WTC11 (cell line): Measurements from ENCODE around the gene MORC2. TPM values are rescaled to one million over a fixed set of nuclear protein-coding genes. Genes with fewer than 3 reads are reported as not detected.

ENCODE experiments used
- ATAC-seq: fragments of 200-7000 bp; cut with Tn5 transposase; 2 replicates; pipeline ENCODE4 v1.10.0; 2021; ENCODE audit warnings: mild to moderate bottlenecking, moderate library complexity
- CTCF ChIA-PET: fragments of 300-600 bp; sonication (Branson Sonifier 250); formaldehyde crosslinking; loops from one replicate; lab custom pipeline; 2021; ENCODE audit warnings: antibody characterized with exemption; lab: Charles Lee
- POLR2A ChIA-PET: fragments of 350-600 bp; sonication (Branson Sonifier 250); formaldehyde crosslinking; loops from one replicate; lab custom pipeline; 2021; ENCODE audit warnings: antibody characterized with exemption; lab: Charles Lee
- DNase-seq: peaks from one replicate; pipeline ENCODE4 v3.0.0; 2021; ENCODE audit warnings: low spot score
- H3K27ac Mint-ChIP-seq: 2 replicates; pipeline ENCODE4 v1.8.0; 2021; ENCODE audit warnings: mixed read lengths
- H3K27me3 Mint-ChIP-seq: 2 replicates; pipeline ENCODE4 v1.8.0; 2021; ENCODE audit warnings: low read depth, mild to moderate bottlenecking, moderate library complexity, mixed read lengths
- H3K36me3 Mint-ChIP-seq: 2 replicates; pipeline ENCODE4 v1.8.0; 2021; ENCODE audit warnings: mixed read lengths
- H3K4me1 Mint-ChIP-seq: 2 replicates; pipeline ENCODE4 v1.8.0; 2022; ENCODE audit warnings: mixed read lengths
- H3K4me3 Mint-ChIP-seq: 2 replicates; pipeline ENCODE4 v1.8.0; 2021; ENCODE audit warnings: mild to moderate bottlenecking, moderate library complexity, mixed read lengths
- H3K9me3 Mint-ChIP-seq: 2 replicates; pipeline ENCODE4 v1.8.0; 2021; ENCODE audit warnings: mixed read lengths
- ATF1 ChIP-seq: sonication (generic); formaldehyde crosslinking; IDR thresholded peaks from 2 replicates; pipeline ENCODE4 v1.8.1; 2023; ENCODE audit warnings: mild to moderate bottlenecking, moderate library complexity, missing genetic modification reagents
- ATF3 ChIP-seq: sonication (generic); formaldehyde crosslinking; conservative IDR thresholded peaks from 2 replicates; pipeline ENCODE4 v1.8.1; 2022; ENCODE audit warnings: mild to moderate bottlenecking, missing genetic modification reagents
- ELF4 ChIP-seq: sonication (generic); formaldehyde crosslinking; IDR thresholded peaks from 2 replicates; pipeline ENCODE4 v1.8.1; 2022; ENCODE audit warnings: low read depth, mild to moderate bottlenecking, moderate library complexity, missing genetic modification reagents
- ETV6 ChIP-seq: sonication (generic); formaldehyde crosslinking; IDR thresholded peaks from 2 replicates; pipeline ENCODE4 v1.8.1; 2022; ENCODE audit warnings: mild to moderate bottlenecking, missing genetic modification reagents
- FOXJ3 ChIP-seq: sonication (generic); formaldehyde crosslinking; IDR thresholded peaks from 2 replicates; pipeline ENCODE4 v1.9.0; 2021; ENCODE audit warnings: missing genetic modification reagents, mild to moderate bottlenecking, borderline replicate concordance
- HMGA2 ChIP-seq: fragments of 250-450 bp; sonication (Bioruptor Pico); IDR thresholded peaks from 2 replicates; pipeline ENCODE4 v1.4.0; 2021; ENCODE audit warnings: mild to moderate bottlenecking, moderate library complexity
- JAZF1 ChIP-seq: fragments of 250-450 bp; sonication (Bioruptor Pico); IDR thresholded peaks from 2 replicates; pipeline ENCODE4 v1.9.0; 2021; ENCODE audit warnings: moderate library complexity, mild to moderate bottlenecking, inconsistent platforms
- NFYB ChIP-seq: sonication (generic); formaldehyde crosslinking; conservative IDR thresholded peaks from 2 replicates; pipeline ENCODE4 v1.8.0; 2022; ENCODE audit warnings: low read depth, missing genetic modification reagents
- NR1H2 ChIP-seq: sonication (generic); formaldehyde crosslinking; IDR thresholded peaks from 2 replicates; pipeline ENCODE4 v1.9.0; 2021; ENCODE audit warnings: mild to moderate bottlenecking, moderate library complexity, missing genetic modification reagents
- NR2C2 ChIP-seq: sonication (generic); formaldehyde crosslinking; IDR thresholded peaks from 2 replicates; pipeline ENCODE4 v1.8.0; 2022; ENCODE audit warnings: mild to moderate bottlenecking, missing genetic modification reagents
- RELA ChIP-seq: sonication (generic); formaldehyde crosslinking; IDR thresholded peaks from 2 replicates; pipeline ENCODE4 v1.8.1; 2022; ENCODE audit warnings: missing genetic modification reagents, mild to moderate bottlenecking, borderline replicate concordance
- SMAD4 ChIP-seq: sonication (generic); formaldehyde crosslinking; IDR thresholded peaks from 2 replicates; pipeline ENCODE4 v1.8.0; 2022; ENCODE audit warnings: mild to moderate bottlenecking, missing genetic modification reagents
- USF1 ChIP-seq: sonication (generic); formaldehyde crosslinking; IDR thresholded peaks from 2 replicates; pipeline ENCODE4 v1.8.0; 2022; ENCODE audit warnings: mild to moderate bottlenecking, missing genetic modification reagents
- ZNF317 ChIP-seq: sonication (generic); formaldehyde crosslinking; IDR thresholded peaks from 2 replicates; pipeline ENCODE4 v1.8.1; 2023; ENCODE audit warnings: low read depth, mild to moderate bottlenecking, moderate library complexity, missing genetic modification reagents, borderline replicate concordance
- ZNF671 ChIP-seq: fragments of 250-450 bp; sonication (Bioruptor Pico); IDR thresholded peaks from 2 replicates; pipeline ENCODE4 v1.8.0; 2021; ENCODE audit warnings: mild to moderate bottlenecking
- total RNA-seq: library from RNA; stranded (reverse); gene quantifications from 3 replicates; pipeline ENCODE4 v1.2.3, GENCODE V29; 2021
- TF ChIP-seq, protein P1 (sequence below): fragments of 200-600 bp; IDR thresholded peaks from 2 replicates; pipeline ENCODE4 v1.8.0; 2022; ENCODE audit warnings: antibody characterized with exemption
- TF ChIP-seq, protein P2 (sequence below): sonication (generic); formaldehyde crosslinking; IDR thresholded peaks from 2 replicates; pipeline ENCODE4 v1.8.1; 2022; ENCODE audit warnings: mild to moderate bottlenecking, missing genetic modification reagents, moderate library complexity, borderline replicate concordance
- TF ChIP-seq, protein P3 (sequence below): sonication (generic); formaldehyde crosslinking; IDR thresholded peaks from 2 replicates; pipeline ENCODE4 v1.8.1; 2023; ENCODE audit warnings: mild to moderate bottlenecking, missing genetic modification reagents, moderate library complexity
- TF ChIP-seq, protein P4 (sequence below): sonication (generic); formaldehyde crosslinking; IDR thresholded peaks from 2 replicates; pipeline ENCODE4 v1.8.0; 2022; ENCODE audit warnings: mild to moderate bottlenecking, missing genetic modification reagents
- TF ChIP-seq, protein P5 (sequence below): sonication (generic); formaldehyde crosslinking; IDR thresholded peaks from 2 replicates; pipeline ENCODE4 v1.8.1; 2023; ENCODE audit warnings: mild to moderate bottlenecking, missing genetic modification reagents
- TF ChIP-seq, protein P6 (sequence below): fragments of 250-450 bp; sonication (Bioruptor Pico); IDR thresholded peaks from 2 replicates; pipeline ENCODE4 v1.8.0; 2021; ENCODE audit warnings: mild to moderate bottlenecking
- TF ChIP-seq, protein P7 (sequence below): sonication (generic); formaldehyde crosslinking; IDR thresholded peaks from 2 replicates; pipeline ENCODE4 v1.8.1; 2023; ENCODE audit warnings: mild to moderate bottlenecking, missing genetic modification reagents

The MORC2 gene
- total RNA-seq, 1 experiment from 2014 or later = 62.3 TPM

GRCh38 chr22:30877662-30878515 is 90.7 kb downstream of the MORC2 start:
- DNase-seq (no peak), ATAC-seq (no peak)
- H3K4me1 Mint-ChIP-seq = no peaks in the 10 kb centered on the region
- no peaks in the 10 kb centered on the region for H3K27me3 Mint-ChIP-seq
- CTCF ChIA-PET = no interaction called here
- H3K27ac Mint-ChIP-seq = no peak overlapping the region
- H3K36me3 Mint-ChIP-seq = no peaks in the 10 kb centered on the region
- TF ChIP-seq ELF4 = no peak
- TF ChIP-seq, protein P1, sequence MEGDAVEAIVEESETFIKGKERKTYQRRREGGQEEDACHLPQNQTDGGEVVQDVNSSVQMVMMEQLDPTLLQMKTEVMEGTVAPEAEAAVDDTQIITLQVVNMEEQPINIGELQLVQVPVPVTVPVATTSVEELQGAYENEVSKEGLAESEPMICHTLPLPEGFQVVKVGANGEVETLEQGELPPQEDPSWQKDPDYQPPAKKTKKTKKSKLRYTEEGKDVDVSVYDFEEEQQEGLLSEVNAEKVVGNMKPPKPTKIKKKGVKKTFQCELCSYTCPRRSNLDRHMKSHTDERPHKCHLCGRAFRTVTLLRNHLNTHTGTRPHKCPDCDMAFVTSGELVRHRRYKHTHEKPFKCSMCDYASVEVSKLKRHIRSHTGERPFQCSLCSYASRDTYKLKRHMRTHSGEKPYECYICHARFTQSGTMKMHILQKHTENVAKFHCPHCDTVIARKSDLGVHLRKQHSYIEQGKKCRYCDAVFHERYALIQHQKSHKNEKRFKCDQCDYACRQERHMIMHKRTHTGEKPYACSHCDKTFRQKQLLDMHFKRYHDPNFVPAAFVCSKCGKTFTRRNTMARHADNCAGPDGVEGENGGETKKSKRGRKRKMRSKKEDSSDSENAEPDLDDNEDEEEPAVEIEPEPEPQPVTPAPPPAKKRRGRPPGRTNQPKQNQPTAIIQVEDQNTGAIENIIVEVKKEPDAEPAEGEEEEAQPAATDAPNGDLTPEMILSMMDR = no peak
- TF ChIP-seq, protein P2, sequence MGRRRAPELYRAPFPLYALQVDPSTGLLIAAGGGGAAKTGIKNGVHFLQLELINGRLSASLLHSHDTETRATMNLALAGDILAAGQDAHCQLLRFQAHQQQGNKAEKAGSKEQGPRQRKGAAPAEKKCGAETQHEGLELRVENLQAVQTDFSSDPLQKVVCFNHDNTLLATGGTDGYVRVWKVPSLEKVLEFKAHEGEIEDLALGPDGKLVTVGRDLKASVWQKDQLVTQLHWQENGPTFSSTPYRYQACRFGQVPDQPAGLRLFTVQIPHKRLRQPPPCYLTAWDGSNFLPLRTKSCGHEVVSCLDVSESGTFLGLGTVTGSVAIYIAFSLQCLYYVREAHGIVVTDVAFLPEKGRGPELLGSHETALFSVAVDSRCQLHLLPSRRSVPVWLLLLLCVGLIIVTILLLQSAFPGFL (CRISPR knock-in tag) = no peak
- TF ChIP-seq NR1H2 (CRISPR knock-in tag) = no peak
- TF ChIP-seq NFYB (CRISPR knock-in tag) = no peak
- TF ChIP-seq FOXJ3 (CRISPR knock-in tag) = no peak
- TF ChIP-seq ZNF317 (CRISPR knock-in tag) = no peak
- TF ChIP-seq, protein P3, sequence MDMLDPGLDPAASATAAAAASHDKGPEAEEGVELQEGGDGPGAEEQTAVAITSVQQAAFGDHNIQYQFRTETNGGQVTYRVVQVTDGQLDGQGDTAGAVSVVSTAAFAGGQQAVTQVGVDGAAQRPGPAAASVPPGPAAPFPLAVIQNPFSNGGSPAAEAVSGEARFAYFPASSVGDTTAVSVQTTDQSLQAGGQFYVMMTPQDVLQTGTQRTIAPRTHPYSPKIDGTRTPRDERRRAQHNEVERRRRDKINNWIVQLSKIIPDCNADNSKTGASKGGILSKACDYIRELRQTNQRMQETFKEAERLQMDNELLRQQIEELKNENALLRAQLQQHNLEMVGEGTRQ (CRISPR knock-in tag) = no peak
- TF ChIP-seq, protein P4, sequence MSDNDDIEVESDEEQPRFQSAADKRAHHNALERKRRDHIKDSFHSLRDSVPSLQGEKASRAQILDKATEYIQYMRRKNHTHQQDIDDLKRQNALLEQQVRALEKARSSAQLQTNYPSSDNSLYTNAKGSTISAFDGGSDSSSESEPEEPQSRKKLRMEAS (CRISPR knock-in tag) = no peak
- TF ChIP-seq ATF1 (CRISPR knock-in tag) = no peak
- TF ChIP-seq ETV6 (CRISPR knock-in tag) = no peak
- TF ChIP-seq SMAD4 (CRISPR knock-in tag) = no peak
- no peak for TF ChIP-seq HMGA2
- no peak for TF ChIP-seq ATF3 (CRISPR knock-in tag)
- TF ChIP-seq JAZF1 (CRISPR knock-in tag) = no peak
- TF ChIP-seq, all 79 proteins: peak for 0
- H3K9me3 Mint-ChIP-seq = no peaks in the 10 kb centered on the region
- POLR2A ChIA-PET = no interaction called here
- no peak overlapping the region for H3K4me3 Mint-ChIP-seq

GRCh38 chr22:30876915-30877553 is 91.5 kb downstream of the MORC2 start:
- ATAC-seq (no peak), DNase-seq (no peak)
- ChIA-PET POLR2A (no interaction called here), CTCF (interaction anchor here (0.6 kb wide), 1 partner anchor 588 kb away, joined by 6 read pairs; the partner anchor contains the start of gene CASTOR1)
- Mint-ChIP-seq H3K4me1 (no peaks in the 10 kb centered on the region), H3K27me3 (no peaks in the 10 kb centered on the region), H3K36me3 (no peaks in the 10 kb centered on the region), H3K4me3 (no peak overlapping the region), H3K9me3 (no peaks in the 10 kb centered on the region), H3K27ac (no peak overlapping the region)
- TF ChIP-seq ATF3 (CRISPR knock-in tag) (no peak), USF1 (CRISPR knock-in tag) (no peak), ZNF671 (CRISPR knock-in tag) (no peak), RELA (CRISPR knock-in tag) (no peak), NR2C2 (CRISPR knock-in tag) (no peak), ETV6 (CRISPR knock-in tag) (no peak)
- TF ChIP-seq, protein P5, sequence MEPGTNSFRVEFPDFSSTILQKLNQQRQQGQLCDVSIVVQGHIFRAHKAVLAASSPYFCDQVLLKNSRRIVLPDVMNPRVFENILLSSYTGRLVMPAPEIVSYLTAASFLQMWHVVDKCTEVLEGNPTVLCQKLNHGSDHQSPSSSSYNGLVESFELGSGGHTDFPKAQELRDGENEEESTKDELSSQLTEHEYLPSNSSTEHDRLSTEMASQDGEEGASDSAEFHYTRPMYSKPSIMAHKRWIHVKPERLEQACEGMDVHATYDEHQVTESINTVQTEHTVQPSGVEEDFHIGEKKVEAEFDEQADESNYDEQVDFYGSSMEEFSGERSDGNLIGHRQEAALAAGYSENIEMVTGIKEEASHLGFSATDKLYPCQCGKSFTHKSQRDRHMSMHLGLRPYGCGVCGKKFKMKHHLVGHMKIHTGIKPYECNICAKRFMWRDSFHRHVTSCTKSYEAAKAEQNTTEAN = no peak
- TF ChIP-seq, protein P6, sequence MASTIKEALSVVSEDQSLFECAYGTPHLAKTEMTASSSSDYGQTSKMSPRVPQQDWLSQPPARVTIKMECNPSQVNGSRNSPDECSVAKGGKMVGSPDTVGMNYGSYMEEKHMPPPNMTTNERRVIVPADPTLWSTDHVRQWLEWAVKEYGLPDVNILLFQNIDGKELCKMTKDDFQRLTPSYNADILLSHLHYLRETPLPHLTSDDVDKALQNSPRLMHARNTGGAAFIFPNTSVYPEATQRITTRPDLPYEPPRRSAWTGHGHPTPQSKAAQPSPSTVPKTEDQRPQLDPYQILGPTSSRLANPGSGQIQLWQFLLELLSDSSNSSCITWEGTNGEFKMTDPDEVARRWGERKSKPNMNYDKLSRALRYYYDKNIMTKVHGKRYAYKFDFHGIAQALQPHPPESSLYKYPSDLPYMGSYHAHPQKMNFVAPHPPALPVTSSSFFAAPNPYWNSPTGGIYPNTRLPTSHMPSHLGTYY (CRISPR knock-in tag) = no peak
- TF ChIP-seq, protein P7, sequence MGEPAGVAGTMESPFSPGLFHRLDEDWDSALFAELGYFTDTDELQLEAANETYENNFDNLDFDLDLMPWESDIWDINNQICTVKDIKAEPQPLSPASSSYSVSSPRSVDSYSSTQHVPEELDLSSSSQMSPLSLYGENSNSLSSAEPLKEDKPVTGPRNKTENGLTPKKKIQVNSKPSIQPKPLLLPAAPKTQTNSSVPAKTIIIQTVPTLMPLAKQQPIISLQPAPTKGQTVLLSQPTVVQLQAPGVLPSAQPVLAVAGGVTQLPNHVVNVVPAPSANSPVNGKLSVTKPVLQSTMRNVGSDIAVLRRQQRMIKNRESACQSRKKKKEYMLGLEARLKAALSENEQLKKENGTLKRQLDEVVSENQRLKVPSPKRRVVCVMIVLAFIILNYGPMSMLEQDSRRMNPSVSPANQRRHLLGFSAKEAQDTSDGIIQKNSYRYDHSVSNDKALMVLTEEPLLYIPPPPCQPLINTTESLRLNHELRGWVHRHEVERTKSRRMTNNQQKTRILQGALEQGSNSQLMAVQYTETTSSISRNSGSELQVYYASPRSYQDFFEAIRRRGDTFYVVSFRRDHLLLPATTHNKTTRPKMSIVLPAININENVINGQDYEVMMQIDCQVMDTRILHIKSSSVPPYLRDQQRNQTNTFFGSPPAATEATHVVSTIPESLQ = no peak
